HG02763 (cell line): Measurements from ENCODE around the gene SHPK.
A peak's percentile ranks its signal among the peaks of the same experiment; 100 is the strongest.

Source experiments
- ATAC-seq: cut with Tn5 transposase; IDR thresholded peaks from one replicate; pipeline ENCODE4 v1.9.1; 2021; ENCODE audit warnings: mild to moderate bottlenecking, moderate library complexity; ENCODE audit not compliant: unreplicated experiment

SHPK gene

GRCh38 chr17:3559270-3559645, 76.8 kb downstream of the SHPK start:
- ATAC-seq: no peak

DNA sequence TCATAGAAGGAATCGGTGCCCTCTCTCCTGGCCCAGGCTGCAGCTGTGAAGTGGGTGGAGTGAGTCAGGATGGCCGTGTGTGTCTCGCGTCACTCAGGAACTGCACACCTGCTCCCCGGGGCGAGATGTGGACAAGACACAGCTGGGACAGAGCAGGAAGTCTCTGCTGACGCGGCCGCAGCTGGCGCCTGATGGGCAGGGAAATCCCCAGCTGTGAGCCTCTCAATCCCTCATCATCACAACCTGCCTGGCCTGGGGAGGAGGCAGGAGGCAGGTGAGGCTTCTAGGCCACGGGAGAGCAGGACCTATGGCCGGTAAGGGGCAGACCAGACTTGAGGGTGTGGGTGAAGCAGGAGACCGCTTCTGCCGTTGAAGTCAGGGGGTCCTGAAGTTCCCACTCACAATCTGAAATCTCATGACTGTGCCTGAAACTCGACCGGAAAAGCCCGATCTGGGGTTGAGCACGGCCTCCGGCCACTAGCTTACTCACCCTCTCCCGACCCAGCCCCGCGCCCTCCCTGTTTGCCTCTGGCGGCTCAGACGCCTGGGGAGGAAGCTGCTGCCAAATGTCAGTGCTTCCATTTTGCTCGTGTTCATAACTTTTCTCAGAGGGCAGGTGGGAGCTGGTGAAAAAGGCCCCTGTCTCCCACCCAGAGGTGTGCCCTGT, 77.3 kb downstream of the SHPK start:
- peak; percentile 62 for ATAC-seq
